ENCODE measurements around the gene BHLHA15.

BHLHA15 gene

DNA sequence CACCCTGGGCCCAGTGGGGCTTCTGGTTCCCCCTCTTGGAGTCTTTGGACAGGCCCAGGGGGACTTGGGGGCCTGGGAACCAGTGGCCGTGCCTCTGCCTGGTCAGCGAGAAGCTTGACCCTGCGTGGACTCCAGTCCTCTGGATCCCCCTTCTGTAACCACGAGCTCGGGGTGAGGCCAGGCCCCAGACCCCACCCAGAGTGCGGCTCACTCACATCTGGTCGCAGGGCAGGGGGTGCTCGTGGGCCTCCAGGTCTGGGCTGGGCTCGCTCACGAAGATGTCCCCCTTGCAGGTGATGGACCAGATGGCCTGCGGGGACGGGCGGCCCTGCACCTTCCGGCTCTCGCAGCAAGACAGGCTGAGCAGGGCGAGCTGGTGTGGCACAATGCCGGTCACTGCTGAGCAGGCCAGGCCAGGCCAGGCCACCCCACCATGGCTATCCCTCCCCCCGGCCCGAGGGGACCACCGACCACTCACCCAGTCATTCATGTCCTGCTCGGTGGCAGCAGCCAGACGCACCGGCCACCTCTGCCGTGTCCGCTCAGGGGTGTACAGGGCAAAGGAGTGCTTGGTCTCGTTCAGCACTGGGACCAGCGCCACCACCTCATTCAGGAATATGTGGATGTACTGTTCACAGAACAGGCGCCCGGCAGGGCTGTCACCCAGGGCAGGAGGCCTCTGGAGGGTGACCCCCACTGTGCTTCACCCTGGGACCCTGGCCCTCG lies 19.7 kb downstream of the BHLHA15 start:
- no peak for DNase-seq
- Histone ChIP-seq H3K27ac (ENCODE audit: low read length) (no peak overlapping the region), H3K79me2 (ENCODE audit: insufficient read depth, low read length) (no peaks in the 10 kb centered on the region), H3K36me3 (ENCODE audit: insufficient read depth, low read length) (peaks cover 21% of the 10 kb centered on the region), H2AFZ (ENCODE audit: low read depth, low read length) (no peak overlapping the region), H3K4me2 (ENCODE audit: insufficient read depth, low read length) (no peak overlapping the region), H4K20me1 (ENCODE audit: insufficient read depth, low read length) (no peaks in the 10 kb centered on the region), H3K9ac (ENCODE audit: low read depth, low read length) (no peak overlapping the region), H3K9me3 (ENCODE audit: insufficient read depth, low read length, severe bottlenecking) (no peaks in the 10 kb centered on the region), H3K4me1 (ENCODE audit: insufficient read depth, low read length) (no peaks in the 10 kb centered on the region), H3K27me3 (ENCODE audit: insufficient read depth, low read length, poor library complexity) (no peaks in the 10 kb centered on the region), H3K4me3 (ENCODE audit: low read depth in 1 of 2, low read length in 2 of 2) (no peak overlapping the region)
- ATAC-seq (ENCODE audit: insufficient read depth, low read depth) = no peak
- TF ChIP-seq EZH2 (IDR thresholded peaks at IDR 0.05; ENCODE audit: borderline replicate concordance, low read depth, low read length, severe bottlenecking) = no peak
- TF ChIP-seq, protein P1, sequence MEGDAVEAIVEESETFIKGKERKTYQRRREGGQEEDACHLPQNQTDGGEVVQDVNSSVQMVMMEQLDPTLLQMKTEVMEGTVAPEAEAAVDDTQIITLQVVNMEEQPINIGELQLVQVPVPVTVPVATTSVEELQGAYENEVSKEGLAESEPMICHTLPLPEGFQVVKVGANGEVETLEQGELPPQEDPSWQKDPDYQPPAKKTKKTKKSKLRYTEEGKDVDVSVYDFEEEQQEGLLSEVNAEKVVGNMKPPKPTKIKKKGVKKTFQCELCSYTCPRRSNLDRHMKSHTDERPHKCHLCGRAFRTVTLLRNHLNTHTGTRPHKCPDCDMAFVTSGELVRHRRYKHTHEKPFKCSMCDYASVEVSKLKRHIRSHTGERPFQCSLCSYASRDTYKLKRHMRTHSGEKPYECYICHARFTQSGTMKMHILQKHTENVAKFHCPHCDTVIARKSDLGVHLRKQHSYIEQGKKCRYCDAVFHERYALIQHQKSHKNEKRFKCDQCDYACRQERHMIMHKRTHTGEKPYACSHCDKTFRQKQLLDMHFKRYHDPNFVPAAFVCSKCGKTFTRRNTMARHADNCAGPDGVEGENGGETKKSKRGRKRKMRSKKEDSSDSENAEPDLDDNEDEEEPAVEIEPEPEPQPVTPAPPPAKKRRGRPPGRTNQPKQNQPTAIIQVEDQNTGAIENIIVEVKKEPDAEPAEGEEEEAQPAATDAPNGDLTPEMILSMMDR (IDR thresholded peaks at IDR 0.05; ENCODE audit: borderline replicate concordance, extremely low read depth, low read length, poor library complexity, severe bottlenecking) = no peak

DNA sequence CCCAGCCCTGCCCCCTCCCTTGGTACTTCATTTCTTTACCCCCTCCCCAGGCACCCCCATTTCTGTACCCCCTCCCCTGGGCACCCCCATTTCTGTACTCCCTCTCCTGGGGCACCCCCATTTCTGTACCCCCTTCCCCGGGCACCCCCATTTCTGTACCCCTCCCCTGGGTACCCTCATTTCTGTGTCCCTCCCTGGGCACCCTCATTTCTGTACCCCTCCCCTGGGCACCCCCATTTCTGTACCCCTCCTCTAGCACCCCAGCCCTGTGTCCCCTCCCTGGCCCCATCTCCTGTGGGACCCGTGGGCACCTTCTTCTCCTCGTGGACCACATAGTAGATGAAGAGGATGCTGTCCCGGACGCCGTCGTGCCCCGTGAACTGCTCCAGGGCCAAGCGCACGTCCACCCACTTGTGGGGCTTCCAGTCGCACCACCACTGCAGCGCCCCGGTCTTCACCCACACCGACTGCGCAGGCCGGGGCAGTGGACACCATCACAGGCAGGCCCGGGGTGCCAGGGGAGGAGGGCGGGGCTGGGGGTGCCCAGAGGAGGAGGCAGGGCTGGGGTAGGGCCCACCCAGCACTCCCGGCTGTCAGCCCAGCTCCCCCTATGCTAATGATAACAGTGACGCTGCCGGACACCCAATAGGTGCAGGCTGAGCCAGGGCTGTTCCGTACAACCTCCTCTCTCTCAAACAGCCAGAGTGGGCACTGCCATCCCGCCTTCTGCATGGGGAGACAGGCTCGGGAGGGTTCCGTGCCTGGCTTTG lies 20.4 kb downstream of the BHLHA15 start:
- no peaks in the 10 kb centered on the region for H3K4me1 ChIP-seq (ENCODE audit: insufficient read depth, low read length)
- DNase-seq (no peak), ATAC-seq (ENCODE audit: insufficient read depth, low read depth) (no peak)
- H3K27ac ChIP-seq (ENCODE audit: low read length) = no peak overlapping the region
- H3K9ac ChIP-seq (ENCODE audit: low read depth, low read length) = no peak overlapping the region
- no peaks in the 10 kb centered on the region for H3K9me3 ChIP-seq (ENCODE audit: insufficient read depth, low read length, severe bottlenecking)
- no peaks in the 10 kb centered on the region for H4K20me1 ChIP-seq (ENCODE audit: insufficient read depth, low read length)
- no peak overlapping the region for H2AFZ ChIP-seq (ENCODE audit: low read depth, low read length)
- TF ChIP-seq EZH2 (IDR thresholded peaks at IDR 0.05; ENCODE audit: borderline replicate concordance, low read depth, low read length, severe bottlenecking) = no peak
- TF ChIP-seq, protein P1 (IDR thresholded peaks at IDR 0.05; ENCODE audit: borderline replicate concordance, extremely low read depth, low read length, poor library complexity, severe bottlenecking) = no peak
- no peaks in the 10 kb centered on the region for H3K27me3 ChIP-seq (ENCODE audit: insufficient read depth, low read length, poor library complexity)
- H3K4me2 ChIP-seq (ENCODE audit: insufficient read depth, low read length) = no peak overlapping the region
- peaks cover 18% of the 10 kb centered on the region for H3K36me3 ChIP-seq (ENCODE audit: insufficient read depth, low read length)
- no peak overlapping the region for H3K4me3 ChIP-seq (ENCODE audit: low read depth in 1 of 2, low read length in 2 of 2)
- H3K79me2 ChIP-seq (ENCODE audit: insufficient read depth, low read length) = no peaks in the 10 kb centered on the region

DNA sequence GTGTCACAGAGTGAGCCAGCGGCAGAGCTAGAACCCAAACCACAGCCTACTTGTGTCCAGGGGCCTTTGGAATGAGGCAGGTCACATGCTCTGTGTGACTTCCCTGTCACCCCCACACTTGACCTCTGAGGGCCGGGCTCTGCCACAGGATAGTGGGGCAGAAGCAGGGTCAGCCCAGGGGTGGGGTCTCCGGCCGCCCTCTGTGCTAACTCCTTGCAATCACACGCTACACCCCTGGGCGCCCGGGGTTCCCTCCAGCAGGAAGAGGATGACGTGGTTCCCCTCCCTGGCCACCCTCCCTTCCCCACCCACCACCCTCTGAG lies 21.0 kb downstream of the BHLHA15 start:
- DNase-seq = no peak
- no peak for ATAC-seq (ENCODE audit: insufficient read depth, low read depth)
- Histone ChIP-seq H3K4me3 (ENCODE audit: low read depth in 1 of 2, low read length in 2 of 2) (no peak overlapping the region), H4K20me1 (ENCODE audit: insufficient read depth, low read length) (no peaks in the 10 kb centered on the region), H3K9me3 (ENCODE audit: insufficient read depth, low read length, severe bottlenecking) (no peaks in the 10 kb centered on the region), H3K4me1 (ENCODE audit: insufficient read depth, low read length) (no peaks in the 10 kb centered on the region), H3K4me2 (ENCODE audit: insufficient read depth, low read length) (no peak overlapping the region), H3K36me3 (ENCODE audit: insufficient read depth, low read length) (peaks cover 18% of the 10 kb centered on the region), H2AFZ (ENCODE audit: low read depth, low read length) (no peak overlapping the region), H3K27me3 (ENCODE audit: insufficient read depth, low read length, poor library complexity) (no peaks in the 10 kb centered on the region), H3K79me2 (ENCODE audit: insufficient read depth, low read length) (no peaks in the 10 kb centered on the region), H3K27ac (ENCODE audit: low read length) (no peak overlapping the region), H3K9ac (ENCODE audit: low read depth, low read length) (no peak overlapping the region)
- TF ChIP-seq EZH2 (IDR thresholded peaks at IDR 0.05; ENCODE audit: borderline replicate concordance, low read depth, low read length, severe bottlenecking) = no peak
- TF ChIP-seq, protein P1 (IDR thresholded peaks at IDR 0.05; ENCODE audit: borderline replicate concordance, extremely low read depth, low read length, poor library complexity, severe bottlenecking) = no peak
